Neural crest cell (in vitro differentiated cells): ENCODE data around the gene CR1. TPM values are rescaled to one million over a fixed set of nuclear protein-coding genes. Genes with fewer than 3 reads are reported as not detected.

Experiments used
- DNase-seq: peaks from one replicate; pipeline ENCODE4 v3.0.0; 2021; ENCODE audit warnings: low read depth, mixed read lengths, low spot score
- H3K27ac Mint-ChIP-seq: one replicate; pipeline ENCODE4 v1.8.0; 2021; ENCODE audit warnings: mild to moderate bottlenecking, mixed read lengths; ENCODE audit not compliant: unreplicated experiment
- H3K27me3 Mint-ChIP-seq: 2 replicates; pipeline ENCODE4 v1.8.0; 2021; ENCODE audit warnings: low read depth, mild to moderate bottlenecking, mixed read lengths
- H3K36me3 Mint-ChIP-seq: 2 replicates; pipeline ENCODE4 v1.8.0; 2021; ENCODE audit warnings: low read depth, mild to moderate bottlenecking, mixed read lengths
- H3K4me1 Mint-ChIP-seq: 2 replicates; pipeline ENCODE4 v1.8.0; 2021; ENCODE audit warnings: mixed read lengths
- H3K4me3 Mint-ChIP-seq: one replicate; pipeline ENCODE4 v1.8.0; 2021; ENCODE audit warnings: mild to moderate bottlenecking, mixed read lengths
- H3K9me3 Mint-ChIP-seq: 2 replicates; pipeline ENCODE4 v1.8.0; 2021; ENCODE audit warnings: mixed read lengths
- total RNA-seq: library from RNA; stranded (reverse); gene quantifications from 2 replicates; pipeline ENCODE4 v1.2.1, GENCODE V29; 2021
- TF ChIP-seq, protein P1 (sequence below): fragments of 200-600 bp; sonication (generic); conservative IDR thresholded peaks from 2 replicates; pipeline ENCODE4 v1.5.0; 2021; ENCODE audit warnings: antibody characterized with exemption, mild to moderate bottlenecking

The CR1 gene
- total RNA-seq, 1 donor from 2014 or later, result not detected

DNA sequence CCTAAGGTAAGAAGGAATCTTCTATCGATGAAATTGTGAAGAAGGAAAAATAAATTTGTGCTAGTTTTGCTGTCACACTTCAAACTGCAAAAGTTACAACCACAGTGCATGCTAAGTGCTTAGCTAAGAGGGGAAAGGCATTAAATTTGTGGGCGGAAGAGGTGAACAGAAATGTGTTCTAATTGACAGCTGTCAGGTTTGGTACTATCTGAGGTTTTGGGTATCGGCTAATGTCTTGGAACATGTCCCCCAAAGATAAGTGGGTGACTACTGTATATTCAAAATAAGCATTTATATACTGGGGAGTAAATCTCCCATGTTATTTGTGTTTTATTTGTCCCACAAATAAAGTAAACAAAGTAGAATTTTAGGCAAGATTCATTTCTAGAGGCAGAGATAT, 8.0 kb downstream of the CR1 start:
- TF ChIP-seq, protein P1, sequence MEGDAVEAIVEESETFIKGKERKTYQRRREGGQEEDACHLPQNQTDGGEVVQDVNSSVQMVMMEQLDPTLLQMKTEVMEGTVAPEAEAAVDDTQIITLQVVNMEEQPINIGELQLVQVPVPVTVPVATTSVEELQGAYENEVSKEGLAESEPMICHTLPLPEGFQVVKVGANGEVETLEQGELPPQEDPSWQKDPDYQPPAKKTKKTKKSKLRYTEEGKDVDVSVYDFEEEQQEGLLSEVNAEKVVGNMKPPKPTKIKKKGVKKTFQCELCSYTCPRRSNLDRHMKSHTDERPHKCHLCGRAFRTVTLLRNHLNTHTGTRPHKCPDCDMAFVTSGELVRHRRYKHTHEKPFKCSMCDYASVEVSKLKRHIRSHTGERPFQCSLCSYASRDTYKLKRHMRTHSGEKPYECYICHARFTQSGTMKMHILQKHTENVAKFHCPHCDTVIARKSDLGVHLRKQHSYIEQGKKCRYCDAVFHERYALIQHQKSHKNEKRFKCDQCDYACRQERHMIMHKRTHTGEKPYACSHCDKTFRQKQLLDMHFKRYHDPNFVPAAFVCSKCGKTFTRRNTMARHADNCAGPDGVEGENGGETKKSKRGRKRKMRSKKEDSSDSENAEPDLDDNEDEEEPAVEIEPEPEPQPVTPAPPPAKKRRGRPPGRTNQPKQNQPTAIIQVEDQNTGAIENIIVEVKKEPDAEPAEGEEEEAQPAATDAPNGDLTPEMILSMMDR, result no peak
- no peaks in the 10 kb centered on the region for H3K4me1 Mint-ChIP-seq
- no peak for DNase-seq
- peaks cover 65% of the 10 kb centered on the region for H3K27me3 Mint-ChIP-seq
- no peak overlapping the region for H3K27ac Mint-ChIP-seq
- no peaks in the 10 kb centered on the region for H3K9me3 Mint-ChIP-seq
- no peaks in the 10 kb centered on the region for H3K36me3 Mint-ChIP-seq
- H3K4me3 Mint-ChIP-seq, result no peak overlapping the region

DNA sequence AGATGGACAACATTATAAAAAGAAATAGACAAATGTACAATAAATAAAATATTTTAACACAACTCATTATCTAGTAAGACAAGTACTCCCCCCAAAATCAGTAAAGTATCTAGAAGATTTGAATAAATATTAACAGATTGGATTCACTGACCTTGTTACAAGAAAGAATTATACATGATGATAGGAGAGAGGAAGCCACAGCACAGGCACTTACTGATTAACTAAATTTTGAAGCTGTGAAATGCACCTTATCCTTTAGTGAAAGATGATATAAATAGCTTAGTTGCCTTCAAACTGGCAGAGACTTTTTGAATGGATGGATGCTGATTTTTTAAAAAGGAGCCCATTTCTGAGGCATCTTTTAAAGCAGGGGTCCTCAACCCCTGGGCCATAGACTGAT, 8.5 kb downstream of the CR1 start:
- DNase-seq, result no peak
- Mint-ChIP-seq H3K27me3 (peaks cover 61% of the 10 kb centered on the region), H3K9me3 (no peaks in the 10 kb centered on the region), H3K4me3 (no peak overlapping the region), H3K4me1 (no peaks in the 10 kb centered on the region), H3K27ac (no peak overlapping the region), H3K36me3 (no peaks in the 10 kb centered on the region)
- TF ChIP-seq, protein P1, result no peak

DNA sequence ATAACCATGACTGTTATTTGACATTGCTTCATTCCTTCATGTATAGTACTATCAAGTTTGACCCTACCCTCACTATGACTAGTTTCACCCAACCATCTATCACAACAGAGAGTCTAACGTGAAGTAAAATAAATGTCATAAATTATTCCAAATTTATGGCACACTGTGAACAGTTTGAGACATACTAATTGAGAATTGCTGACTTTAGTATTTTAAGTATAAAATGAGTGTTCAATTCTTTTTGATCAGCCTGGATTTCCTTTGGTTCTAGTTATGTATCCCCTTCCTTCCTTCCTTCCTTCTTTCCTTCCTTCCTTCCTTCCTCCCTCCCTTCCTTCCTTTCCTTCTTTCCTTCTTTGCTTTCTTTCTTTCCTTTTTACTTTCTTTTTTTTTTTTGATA, 14.5 kb downstream of the CR1 start:
- Mint-ChIP-seq H3K4me3 (no peak overlapping the region), H3K36me3 (no peaks in the 10 kb centered on the region), H3K27me3 (peaks cover 19% of the 10 kb centered on the region), H3K9me3 (no peaks in the 10 kb centered on the region), H3K4me1 (no peaks in the 10 kb centered on the region), H3K27ac (no peak overlapping the region)
- DNase-seq, result no peak
- TF ChIP-seq, protein P1, result no peak

DNA sequence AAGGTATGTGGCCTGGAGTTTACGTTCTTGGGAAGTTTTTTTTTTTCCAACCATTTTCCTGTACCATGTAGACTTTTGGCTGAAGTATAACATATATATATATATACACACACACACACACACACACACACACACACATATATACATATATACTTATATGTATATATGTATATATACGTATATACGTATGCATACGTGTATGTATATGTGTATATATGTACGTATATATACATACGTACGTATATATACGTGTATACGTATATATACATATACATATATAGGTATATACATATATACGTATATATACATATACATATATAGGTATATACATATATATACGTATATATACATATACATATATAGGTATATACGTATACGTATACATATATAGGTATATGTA, 18.9 kb downstream of the CR1 start:
- no peak overlapping the region for H3K4me3 Mint-ChIP-seq
- no peak for DNase-seq
- H3K36me3 Mint-ChIP-seq, result no peaks in the 10 kb centered on the region
- peaks cover 12% of the 10 kb centered on the region for H3K27me3 Mint-ChIP-seq
- no peak overlapping the region for H3K27ac Mint-ChIP-seq
- H3K4me1 Mint-ChIP-seq, result no peaks in the 10 kb centered on the region
- TF ChIP-seq, protein P1, result no peak
- no peaks in the 10 kb centered on the region for H3K9me3 Mint-ChIP-seq

DNA sequence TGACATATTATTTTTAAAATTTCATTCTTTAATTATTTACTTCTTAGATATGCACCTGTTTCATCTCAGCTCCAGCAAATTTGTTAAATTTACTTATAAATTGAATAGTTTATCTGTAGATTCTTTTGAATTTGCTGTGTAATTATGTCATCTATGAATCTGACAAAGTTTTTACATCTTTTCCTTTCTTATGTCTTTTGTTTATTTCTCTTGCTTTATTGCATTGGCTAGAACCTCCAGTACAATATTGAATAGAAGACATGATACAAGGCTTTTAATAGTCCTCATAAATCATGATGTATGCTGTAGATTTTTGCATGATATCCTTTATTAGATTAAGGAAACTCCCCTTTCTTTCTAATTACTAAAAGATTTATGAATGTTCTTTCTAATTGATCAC, 20.8 kb downstream of the CR1 start:
- H3K4me3 Mint-ChIP-seq, result no peak overlapping the region
- DNase-seq, result no peak
- H3K4me1 Mint-ChIP-seq, result no peaks in the 10 kb centered on the region
- TF ChIP-seq, protein P1, result no peak
- H3K9me3 Mint-ChIP-seq, result no peaks in the 10 kb centered on the region
- no peak overlapping the region for H3K27ac Mint-ChIP-seq
- peaks cover 8% of the 10 kb centered on the region for H3K27me3 Mint-ChIP-seq
- no peaks in the 10 kb centered on the region for H3K36me3 Mint-ChIP-seq
